CD8-positive, alpha-beta memory T cell (primary cell): Measurements from ENCODE around the gene DNAJC9. TPM values are rescaled to one million over a fixed set of nuclear protein-coding genes. Genes with fewer than 3 reads are reported as not detected.

Experiments used
- CTCF ChIA-PET: fragments of 350-600 bp; sonication (Branson Sonifier 250); formaldehyde crosslinking; loops from one replicate; lab custom pipeline; 2021; ENCODE audit warnings: antibody characterized with exemption; lab: Charles Lee
- POLR2A ChIA-PET: fragments of 350-600 bp; sonication (Branson Sonifier 250); formaldehyde crosslinking; loops from one replicate; lab custom pipeline; 2021; ENCODE audit warnings: antibody characterized with exemption; lab: Charles Lee
- DNase-seq, 5 donors: peaks; one replicate each; pipeline versions ENCODE4 v3.0.0 to v3.0.0-alpha.2; 2020 to 2022; ENCODE audit warnings: mixed read lengths in 1 of 5
- H3K27ac ChIP-seq: one replicate; pipeline ENCODE4 v1.7.0; 2013; ENCODE audit warnings: low read depth, mild to moderate bottlenecking, low read length, moderate library complexity
- H3K27me3 ChIP-seq: 2 replicates; pipeline ENCODE4 v1.7.0; 2013; ENCODE audit warnings: low read length, mild to moderate bottlenecking; ENCODE audit not compliant: insufficient read depth, poor library complexity, severe bottlenecking
- H3K36me3 ChIP-seq: 2 replicates; pipeline ENCODE4 v1.7.0; 2013; ENCODE audit warnings: mild to moderate bottlenecking, low read length, moderate library complexity; ENCODE audit not compliant: insufficient read depth
- H3K4me1 ChIP-seq: 2 replicates; pipeline ENCODE4 v1.7.0; 2013; ENCODE audit warnings: mild to moderate bottlenecking, low read length, moderate library complexity; ENCODE audit not compliant: insufficient read depth
- H3K4me3 ChIP-seq: 2 replicates; pipeline ENCODE4 v1.7.0; 2013; ENCODE audit warnings: mild to moderate bottlenecking, low read length
- H3K9me3 ChIP-seq: 2 replicates; pipeline ENCODE4 v1.7.0; 2013; ENCODE audit warnings: mild to moderate bottlenecking, low read length
- H3K27ac Mint-ChIP-seq, 8 donors: one replicate each; pipeline ENCODE4 v1.8.0; 2020 to 2021; ENCODE audit warnings: mixed read lengths in 8 of 8, mild to moderate bottlenecking in 6 of 8, inconsistent platforms in 3 of 8, moderate library complexity in 3 of 8
- H3K27me3 Mint-ChIP-seq, 2 donors: one replicate each; pipeline ENCODE4 v1.8.0; 2020 to 2021; ENCODE audit warnings: mixed read lengths in 2 of 2, mild to moderate bottlenecking in 1 of 2, moderate library complexity in 1 of 2
- H3K36me3 Mint-ChIP-seq, 3 donors: one replicate each; pipeline ENCODE4 v1.8.0; 2020 to 2021; ENCODE audit warnings: mixed read lengths in 3 of 3, inconsistent platforms in 1 of 3, mild to moderate bottlenecking in 1 of 3
- H3K4me1 Mint-ChIP-seq, 3 donors: one replicate each; pipeline ENCODE4 v1.8.0; 2020 to 2021; ENCODE audit warnings: mixed read lengths in 3 of 3, inconsistent platforms in 1 of 3, mild to moderate bottlenecking in 1 of 3
- H3K4me3 Mint-ChIP-seq, 7 donors: one replicate each; pipeline ENCODE4 v1.8.0; 2020 to 2021; ENCODE audit warnings: mixed read lengths in 7 of 7, mild to moderate bottlenecking in 6 of 7, moderate library complexity in 4 of 7, inconsistent platforms in 2 of 7
- H3K9me3 Mint-ChIP-seq, 5 donors: one replicate each; pipeline ENCODE4 v1.8.0; 2020 to 2022; ENCODE audit warnings: mixed read lengths in 5 of 5, mild to moderate bottlenecking in 3 of 5, moderate library complexity in 2 of 5, inconsistent platforms in 1 of 5
- polyA plus RNA-seq: library from polyadenylated mRNA; unstranded; fragments of 300-500 nt; fragmentation: Illumina TruSeq; gene quantifications from one replicate; pipeline ENCODE4 v1.2.3, GENCODE V29; 2021
- total RNA-seq, 2 experiments: library from RNA; stranded (reverse); gene quantifications; one replicate each; pipeline ENCODE4 v1.2.3, GENCODE V29; 2021

Gene DNAJC9
- total and polyA plus RNA-seq, 3 experiments from 2014 or later: 36.3 to 76.4 (median 75.0) TPM

GRCh38 chr10:73206385-73206784 lies 40.7 kb downstream of the DNAJC9 start:
- Histone ChIP-seq H3K9me3 (no peaks in the 10 kb centered on the region), H3K36me3 (no peaks in the 10 kb centered on the region), H3K27me3 (no peaks in the 10 kb centered on the region), H3K4me1 (no peaks in the 10 kb centered on the region), H3K27ac (no peak overlapping the region), H3K4me3 (no peak overlapping the region)
- H3K36me3 Mint-ChIP-seq: peaks cover 0 to 25% (median 4%) of the 10 kb centered on the region in 3 donors
- H3K4me3 Mint-ChIP-seq: no peak overlapping the region
- CTCF ChIA-PET: no interaction called here
- no peaks in the 10 kb centered on the region for H3K27me3 Mint-ChIP-seq
- no peak for DNase-seq
- H3K9me3 Mint-ChIP-seq: no peaks in the 10 kb centered on the region
- H3K4me1 Mint-ChIP-seq: no peaks in the 10 kb centered on the region
- POLR2A ChIA-PET: no interaction called here
- no peak overlapping the region for H3K27ac Mint-ChIP-seq

- peak overlapping the region in 1 of 8 donors; percentile 29 for H3K27ac Mint-ChIP-seq
- Histone ChIP-seq H3K9me3 (no peaks in the 10 kb centered on the region), H3K36me3 (no peaks in the 10 kb centered on the region), H3K27ac (no peak overlapping the region), H3K27me3 (no peaks in the 10 kb centered on the region), H3K4me3 (no peak overlapping the region), H3K4me1 (no peaks in the 10 kb centered on the region)
- CTCF ChIA-PET: no interaction called here
- no peak overlapping the region for H3K4me3 Mint-ChIP-seq
- H3K4me1 Mint-ChIP-seq: no peaks in the 10 kb centered on the region
- H3K9me3 Mint-ChIP-seq: no peaks in the 10 kb centered on the region
- no peaks in the 10 kb centered on the region for H3K27me3 Mint-ChIP-seq
- POLR2A ChIA-PET: no interaction called here
- DNase-seq: no peak
- peaks cover 0 to 23% (median 4%) of the 10 kb centered on the region in 3 donors for H3K36me3 Mint-ChIP-seq
Measured at GRCh38 chr10:73205890-73206289, 41.2 kb downstream of the DNAJC9 start.

- CTCF ChIA-PET: interaction anchor here (0.6 kb wide), 1 partner anchor 12 kb away, joined by 3 read pairs; no protein-coding TSS in a partner anchor
Measured at GRCh38 chr10:73205081-73205480, 42.0 kb downstream of the DNAJC9 start.

More at GRCh38 chr10:73205081-73205480, 42.0 kb downstream of the DNAJC9 start:
- Histone ChIP-seq H3K27ac (no peak overlapping the region), H3K36me3 (no peaks in the 10 kb centered on the region), H3K27me3 (no peaks in the 10 kb centered on the region), H3K4me1 (no peaks in the 10 kb centered on the region), H3K4me3 (no peak overlapping the region), H3K9me3 (no peaks in the 10 kb centered on the region)
- H3K27me3 Mint-ChIP-seq: no peaks in the 10 kb centered on the region
- DNase-seq: no peak
- POLR2A ChIA-PET: no interaction called here
- peaks cover 0 to 21% (median 7%) of the 10 kb centered on the region in 3 donors for H3K36me3 Mint-ChIP-seq
- no peak overlapping the region for H3K4me3 Mint-ChIP-seq
- no peaks in the 10 kb centered on the region for H3K4me1 Mint-ChIP-seq
- no peak overlapping the region for H3K27ac Mint-ChIP-seq
- no peaks in the 10 kb centered on the region for H3K9me3 Mint-ChIP-seq

Other genes with a start within 250 kb of the DNAJC9 start
- 10 to 100 TPM; 28.7 to 31.9 TPM for gene P4HA1, start 150.4 kb downstream of the DNAJC9 start, total RNA-seq
- gene P4HA1, start 150.4 kb downstream of the DNAJC9 start, polyA plus RNA-seq: 23.3 TPM
- gene NUDT13, start 136.8 kb downstream of the DNAJC9 start, total RNA-seq: 1 to 10 TPM; 1.7 TPM
- 0.85 TPM for gene NUDT13, start 136.8 kb downstream of the DNAJC9 start, polyA plus RNA-seq
- gene ECD, start 79.2 kb downstream of the DNAJC9 start, total RNA-seq: 10 to 100 TPM; 33.2 to 35.8 TPM
- gene ECD, start 79.2 kb downstream of the DNAJC9 start, polyA plus RNA-seq: 24.9 TPM
- gene FAM149B1, start 79.1 kb downstream of the DNAJC9 start, total RNA-seq: 10 to 100 TPM; 13.1 to 13.7 TPM
- 4.7 TPM for gene FAM149B1, start 79.1 kb downstream of the DNAJC9 start, polyA plus RNA-seq
- gene MRPS16, start 5.4 kb upstream of the DNAJC9 start, total RNA-seq: 100 to 1,000 TPM; 141 to 146 TPM
- 102 TPM for gene MRPS16, start 5.4 kb upstream of the DNAJC9 start, polyA plus RNA-seq
- gene CFAP70, start 111.6 kb upstream of the DNAJC9 start, total RNA-seq: 1 to 10 TPM in 1 of 2 experiments, under 1 TPM in 1; 0.86 to 1.2 TPM
- gene CFAP70, start 111.6 kb upstream of the DNAJC9 start, polyA plus RNA-seq: not detected
- 100 to 1,000 TPM; 151 to 154 TPM for gene ANXA7, start 166.8 kb upstream of the DNAJC9 start, total RNA-seq
- 188 TPM for gene ANXA7, start 166.8 kb upstream of the DNAJC9 start, polyA plus RNA-seq
- 1 to 10 TPM; 1.5 TPM for gene MSS51, start 186.3 kb upstream of the DNAJC9 start, total RNA-seq
- gene MSS51, start 186.3 kb upstream of the DNAJC9 start, polyA plus RNA-seq: 0.14 TPM
- gene PPP3CB, start 248.8 kb upstream of the DNAJC9 start, total RNA-seq: 10 to 100 TPM; 44.0 to 44.1 TPM
- gene PPP3CB, start 248.8 kb upstream of the DNAJC9 start, polyA plus RNA-seq: 8.1 TPM